GM12892 (cell line): ENCODE measurements around the gene TRPC4AP.

ENCODE experiments used
- POLR2A ChIP-seq: IDR thresholded peaks from 2 replicates; pipeline ENCODE4 v1.6.1; 2011; ENCODE audit warnings: low read depth, low read length, control low read depth
- POLR2AphosphoS5 ChIP-seq: IDR thresholded peaks from 2 replicates; pipeline ENCODE4 v1.6.1; 2011; ENCODE audit warnings: low read depth, low read length, control low read depth

- TF ChIP-seq POLR2AphosphoS5: no peak
- no peak for TF ChIP-seq POLR2A
Measured at GRCh38 chr20:35014537-35014936, 78.1 kb downstream of the TRPC4AP start.
